ENCODE data around the gene RASSF10. TPM values are rescaled to one million over a fixed set of nuclear protein-coding genes. Genes with fewer than 3 reads are reported as not detected.
A peak's percentile ranks its signal among the peaks of the same experiment; 100 is the strongest.

The RASSF10 gene
- total and polyA plus RNA-seq, 11 donors = 0.07 to 0.85 (median 0.29) TPM

DNA sequence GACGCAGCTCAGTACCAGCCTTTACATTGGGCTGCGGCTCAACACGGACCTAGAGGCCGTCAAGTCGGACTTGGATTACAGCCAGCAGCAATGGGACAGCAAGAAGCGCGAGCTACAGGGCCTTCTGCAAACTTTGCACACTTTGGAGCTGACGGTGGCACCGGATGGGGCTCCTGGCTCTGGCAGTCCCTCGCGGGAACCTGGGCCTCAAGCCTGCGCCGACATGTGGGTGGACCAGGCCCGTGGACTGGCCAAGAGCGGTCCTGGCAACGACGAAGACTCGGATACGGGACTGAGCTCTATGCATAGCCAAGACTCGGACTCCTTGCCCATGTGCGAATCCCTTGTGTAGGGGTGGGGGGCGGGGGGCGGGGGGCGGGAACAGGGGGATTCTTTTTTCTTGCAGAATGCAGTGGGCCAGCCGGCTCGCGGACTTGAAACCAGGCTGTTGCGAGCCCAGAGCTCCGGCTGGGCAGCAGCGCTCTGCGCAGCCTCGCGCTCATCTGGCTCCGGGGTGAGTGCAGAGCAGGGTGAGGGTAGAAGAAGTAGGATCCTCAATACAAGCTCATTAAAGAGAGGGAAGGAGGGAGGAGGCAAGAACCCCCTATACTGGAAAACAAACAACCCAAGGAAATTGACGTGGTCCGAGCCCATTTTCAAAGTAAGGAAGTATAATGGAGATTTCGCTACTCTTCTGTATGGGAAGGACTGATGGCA, 1.8 kb downstream of the RASSF10 start:
- H3K9me3 ChIP-seq = peaks cover 0 to 5% (median 0%) of the 10 kb centered on the region in 12 donors

DNA sequence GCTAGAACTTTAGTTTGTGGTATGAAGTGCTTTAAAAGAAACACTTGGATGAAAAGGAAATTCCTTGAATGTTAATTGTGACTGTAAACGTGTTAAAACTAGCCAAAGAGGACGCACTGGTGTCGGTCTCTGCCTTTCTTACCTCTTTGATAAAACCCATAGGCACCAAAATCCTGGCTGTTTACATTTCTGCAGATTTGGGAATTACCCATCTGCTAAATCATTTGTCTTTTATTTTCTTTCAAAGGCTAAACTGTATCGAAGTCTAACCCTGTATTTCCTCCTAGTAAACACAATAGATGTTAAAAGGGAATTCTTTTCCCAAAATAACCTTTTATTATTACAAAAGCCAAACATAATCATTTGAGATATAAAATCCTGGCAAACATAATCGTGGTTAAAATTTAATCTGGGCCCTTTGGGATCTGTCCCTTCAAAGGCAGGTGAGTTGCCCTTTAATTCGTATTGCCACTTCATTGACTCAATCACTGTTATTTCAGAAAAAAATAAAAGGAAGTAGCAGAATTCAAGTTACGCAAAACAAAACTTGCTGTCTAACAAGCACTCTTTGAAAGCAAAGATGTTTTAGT, 2.4 kb downstream of the RASSF10 start:
- Histone ChIP-seq H3K9me3 (no peaks in the 10 kb centered on the region), H3K27ac (no peak overlapping the region), H3K27me3 (peaks cover 17 to 93% (median 60%) of the 10 kb centered on the region in 9 donors), H3K36me3 (no peaks in the 10 kb centered on the region), H3K4me3 (peak overlapping the region in 9 of 12 donors; percentile 8 to 59 (median 38)), H3K4me1 (peaks cover 0 to 42% (median 18%) of the 10 kb centered on the region in 12 donors)
- no peak for ATAC-seq
- 19 to 25% (median 23%) methylated on average over 7 of the region's 7 CpGs for WGBS, 4 donors
- intact Hi-C loops (cut with DNase I) = no loop called here
- TF ChIP-seq, protein P1, sequence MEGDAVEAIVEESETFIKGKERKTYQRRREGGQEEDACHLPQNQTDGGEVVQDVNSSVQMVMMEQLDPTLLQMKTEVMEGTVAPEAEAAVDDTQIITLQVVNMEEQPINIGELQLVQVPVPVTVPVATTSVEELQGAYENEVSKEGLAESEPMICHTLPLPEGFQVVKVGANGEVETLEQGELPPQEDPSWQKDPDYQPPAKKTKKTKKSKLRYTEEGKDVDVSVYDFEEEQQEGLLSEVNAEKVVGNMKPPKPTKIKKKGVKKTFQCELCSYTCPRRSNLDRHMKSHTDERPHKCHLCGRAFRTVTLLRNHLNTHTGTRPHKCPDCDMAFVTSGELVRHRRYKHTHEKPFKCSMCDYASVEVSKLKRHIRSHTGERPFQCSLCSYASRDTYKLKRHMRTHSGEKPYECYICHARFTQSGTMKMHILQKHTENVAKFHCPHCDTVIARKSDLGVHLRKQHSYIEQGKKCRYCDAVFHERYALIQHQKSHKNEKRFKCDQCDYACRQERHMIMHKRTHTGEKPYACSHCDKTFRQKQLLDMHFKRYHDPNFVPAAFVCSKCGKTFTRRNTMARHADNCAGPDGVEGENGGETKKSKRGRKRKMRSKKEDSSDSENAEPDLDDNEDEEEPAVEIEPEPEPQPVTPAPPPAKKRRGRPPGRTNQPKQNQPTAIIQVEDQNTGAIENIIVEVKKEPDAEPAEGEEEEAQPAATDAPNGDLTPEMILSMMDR (IDR thresholded peaks at IDR 0.05) = no peak
- TF ChIP-seq POLR2A (IDR thresholded peaks at IDR 0.05) = no peak
- no peak for DNase-seq

More for the DNA sequence above, 1.8 kb downstream of the RASSF10 start:
- Histone ChIP-seq H3K4me3 (peak overlapping the region; percentile 8 to 67 (median 54)), H3K27me3 (peaks cover 17 to 95% (median 60%) of the 10 kb centered on the region in 9 donors), H3K36me3 (no peaks in the 10 kb centered on the region), H3K4me1 (peaks cover 0 to 42% (median 18%) of the 10 kb centered on the region in 12 donors), H3K27ac (no peak overlapping the region)
- TF ChIP-seq, protein P1 (IDR thresholded peaks at IDR 0.05) = no peak
- TF ChIP-seq POLR2A (IDR thresholded peaks at IDR 0.05) = no peak
- peak in 3 of 5 donors; percentile 18 to 59 (median 32) for DNase-seq
- WGBS, 4 donors = 3 to 9% (median 6%) methylated on average over 16 to 37 of the region's 37 CpGs
- intact Hi-C loops (cut with DNase I) = no loop called here
- ATAC-seq = peak in 1 of 4 donors; percentile 31

DNA sequence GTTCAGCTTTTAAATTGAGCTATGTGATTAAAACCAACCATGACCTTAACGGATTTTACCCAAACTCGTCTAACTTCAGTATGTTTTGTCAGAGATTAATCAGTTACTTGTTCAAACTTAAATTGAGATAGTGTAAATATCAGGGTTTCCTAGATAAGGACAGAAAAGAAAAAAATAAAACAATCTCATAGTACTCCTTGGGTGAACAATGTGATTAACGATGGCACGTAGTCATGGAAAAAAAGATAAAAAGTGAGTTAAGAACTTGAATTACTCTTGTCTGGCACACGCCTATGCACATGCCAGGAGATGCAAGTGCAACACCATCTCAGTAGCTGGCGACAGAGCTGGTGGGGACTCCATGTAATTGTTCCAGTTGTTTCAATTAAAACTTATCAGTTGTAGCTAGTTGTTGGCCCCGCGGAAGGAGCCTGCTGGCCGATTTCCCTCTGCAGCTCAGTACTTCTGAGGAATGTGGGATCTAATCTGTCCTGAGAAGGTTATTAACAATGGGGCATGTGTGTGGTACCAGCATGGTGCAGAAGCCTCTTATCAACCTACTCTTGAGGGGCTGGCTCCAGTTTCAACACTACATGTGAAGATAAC, 3.0 kb downstream of the RASSF10 start:
- intact Hi-C loops (cut with DNase I) = no loop called here
- peaks cover 17 to 89% (median 60%) of the 10 kb centered on the region in 9 donors for H3K27me3 ChIP-seq
- ATAC-seq = peak in 1 of 4 donors; percentile 59

More for the DNA sequence above, 3.0 kb downstream of the RASSF10 start:
- no peaks in the 10 kb centered on the region for H3K36me3 ChIP-seq
- TF ChIP-seq POLR2A (IDR thresholded peaks at IDR 0.05) = no peak
- TF ChIP-seq, protein P1 (IDR thresholded peaks at IDR 0.05) = no peak
- DNase-seq = no peak
- H3K9me3 ChIP-seq = no peaks in the 10 kb centered on the region
- H3K4me3 ChIP-seq = peak overlapping the region in 5 of 12 donors; percentile 27 to 59 (median 32)
- H3K4me1 ChIP-seq = peaks cover 0 to 42% (median 18%) of the 10 kb centered on the region in 12 donors
- H3K27ac ChIP-seq = no peak overlapping the region
- 22 to 33% (median 24%) methylated on average over 9 of the region's 9 CpGs for WGBS, 4 donors
